Loucy (cell line): ENCODE data around the gene C1orf35.
A peak's percentile ranks its signal among the peaks of the same experiment; 100 is the strongest.

Experiments used
- H2AFZ ChIP-seq: fragments of 200-600 bp; sonication (generic); 2 replicates; pipeline ENCODE4 v1.6.0; 2016; ENCODE audit warnings: antibody characterized with exemption, mild to moderate bottlenecking, low read length, moderate library complexity
- H3F3A ChIP-seq: fragments of 200-600 bp; 2 replicates; pipeline ENCODE4 v1.6.0; 2016; ENCODE audit warnings: antibody characterized with exemption, low read depth, mild to moderate bottlenecking
- H3K27me3 ChIP-seq: fragments of 200-600 bp; sonication (generic); 2 replicates; pipeline ENCODE4 v1.6.1; 2014; ENCODE audit warnings: low read length, mild to moderate bottlenecking; ENCODE audit not compliant: insufficient read depth, poor library complexity, severe bottlenecking
- H3K36me3 ChIP-seq: fragments of 200-600 bp; sonication (generic); 2 replicates; pipeline ENCODE4 v1.6.1; 2016; ENCODE audit warnings: low read length; ENCODE audit not compliant: insufficient read depth
- H3K4me1 ChIP-seq: fragments of 200-600 bp; sonication (generic); 2 replicates; pipeline ENCODE4 v1.5.1; 2014; ENCODE audit warnings: low read length, mild to moderate bottlenecking; ENCODE audit not compliant: insufficient read depth, poor library complexity, severe bottlenecking
- H3K4me2 ChIP-seq: fragments of 200-600 bp; sonication (generic); 2 replicates; pipeline ENCODE4 v1.6.0; 2014; ENCODE audit warnings: antibody characterized with exemption, low read length, low read depth, mild to moderate bottlenecking; ENCODE audit not compliant: poor library complexity, severe bottlenecking
- H3K4me3 ChIP-seq: fragments of 200-600 bp; sonication (generic); 2 replicates; pipeline ENCODE4 v1.5.1; 2014; ENCODE audit warnings: low read length, mild to moderate bottlenecking, mixed read lengths; ENCODE audit not compliant: poor library complexity, severe bottlenecking
- H3K79me2 ChIP-seq: fragments of 200-600 bp; sonication (generic); 2 replicates; pipeline ENCODE4 v1.6.1; 2014; ENCODE audit warnings: low read length; ENCODE audit not compliant: insufficient read depth
- H3K9ac ChIP-seq: fragments of 200-600 bp; sonication (generic); 2 replicates; pipeline ENCODE4 v1.6.0; 2014; ENCODE audit warnings: mild to moderate bottlenecking, low read depth, low read length, moderate library complexity; ENCODE audit not compliant: poor library complexity, severe bottlenecking
- H3K9me2 ChIP-seq: fragments of 200-600 bp; sonication (generic); replicated peaks from 2 replicates; pipeline ENCODE4 v1.6.1; 2016; ENCODE audit warnings: low read depth, low read length, mixed read lengths
- H3K9me3 ChIP-seq: fragments of 200-600 bp; sonication (generic); 2 replicates; pipeline ENCODE4 v1.6.1; 2014; ENCODE audit warnings: mild to moderate bottlenecking, antibody characterized with exemption, low read length, low read depth; ENCODE audit not compliant: insufficient read depth
- H4K20me1 ChIP-seq: fragments of 200-600 bp; sonication (generic); 2 replicates; pipeline ENCODE4 v1.6.0; 2014; ENCODE audit warnings: antibody characterized with exemption, low read length, mild to moderate bottlenecking; ENCODE audit not compliant: insufficient read depth, poor library complexity, severe bottlenecking
- EZH2phosphoT487 ChIP-seq: fragments of 200-600 bp; IDR thresholded peaks from 2 replicates; pipeline ENCODE4 v1.6.1; 2018; ENCODE audit warnings: antibody characterized with exemption, mild to moderate bottlenecking, moderate library complexity, borderline replicate concordance
- TF ChIP-seq, protein P1 (sequence below): fragments of 200-600 bp; sonication (generic); conservative IDR thresholded peaks from 2 replicates; pipeline ENCODE4 v1.5.1; 2014; ENCODE audit warnings: mild to moderate bottlenecking, antibody characterized with exemption, low read length

Gene C1orf35

DNA sequence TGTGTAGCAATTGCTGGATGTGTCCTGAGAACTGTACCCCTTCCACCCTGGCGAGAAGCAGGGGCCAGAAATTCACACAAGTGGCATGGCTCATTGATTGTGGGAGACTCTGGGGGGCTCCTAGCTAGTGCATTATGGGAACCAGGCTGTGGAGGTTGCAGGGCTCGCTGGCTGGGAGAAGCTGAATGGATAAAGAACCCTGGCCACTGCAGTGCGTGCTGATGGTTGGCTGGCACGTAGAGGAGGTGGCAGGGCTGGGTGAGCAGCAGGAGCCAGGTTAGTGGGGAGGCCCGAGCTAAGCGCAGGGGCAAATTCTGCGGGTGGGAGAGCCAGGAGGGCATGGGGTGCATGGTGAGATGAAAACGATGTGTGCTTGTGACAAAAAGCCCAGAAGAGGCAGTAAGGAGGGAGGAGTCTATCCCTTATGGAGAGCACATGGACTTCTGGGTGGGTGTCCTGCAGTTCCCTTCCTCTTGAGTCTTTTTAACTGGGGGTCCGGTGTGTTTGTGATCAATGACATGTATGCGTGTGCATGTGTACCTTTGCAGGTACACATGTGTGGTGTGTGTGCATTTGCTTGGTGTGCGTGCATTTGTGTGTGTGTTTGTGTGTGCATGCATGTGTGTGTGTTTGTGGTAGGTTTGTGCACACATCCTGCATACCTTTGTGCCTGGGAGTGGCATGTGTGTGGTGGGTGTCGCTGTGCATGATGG is 40.5 kb upstream of the C1orf35 start:
- Histone ChIP-seq H3K4me2 (peak overlapping the region; percentile 95), H3K27me3 (no peaks in the 10 kb centered on the region), H3F3A (no peaks in the 10 kb centered on the region), H2AFZ (no peak overlapping the region), H4K20me1 (peaks cover 69% of the 10 kb centered on the region), H3K4me3 (peak overlapping the region; percentile 99), H3K36me3 (peaks cover 9% of the 10 kb centered on the region; the same call in 1 of the 2 replicates), H3K9me2 (no peaks in the 10 kb centered on the region), H3K4me1 (peaks cover 32% of the 10 kb centered on the region), H3K79me2 (peaks cover 72% of the 10 kb centered on the region), H3K9ac (peak overlapping the region; percentile 93), H3K9me3 (no peaks in the 10 kb centered on the region)
- no peak for TF ChIP-seq EZH2phosphoT487
- TF ChIP-seq, protein P1, sequence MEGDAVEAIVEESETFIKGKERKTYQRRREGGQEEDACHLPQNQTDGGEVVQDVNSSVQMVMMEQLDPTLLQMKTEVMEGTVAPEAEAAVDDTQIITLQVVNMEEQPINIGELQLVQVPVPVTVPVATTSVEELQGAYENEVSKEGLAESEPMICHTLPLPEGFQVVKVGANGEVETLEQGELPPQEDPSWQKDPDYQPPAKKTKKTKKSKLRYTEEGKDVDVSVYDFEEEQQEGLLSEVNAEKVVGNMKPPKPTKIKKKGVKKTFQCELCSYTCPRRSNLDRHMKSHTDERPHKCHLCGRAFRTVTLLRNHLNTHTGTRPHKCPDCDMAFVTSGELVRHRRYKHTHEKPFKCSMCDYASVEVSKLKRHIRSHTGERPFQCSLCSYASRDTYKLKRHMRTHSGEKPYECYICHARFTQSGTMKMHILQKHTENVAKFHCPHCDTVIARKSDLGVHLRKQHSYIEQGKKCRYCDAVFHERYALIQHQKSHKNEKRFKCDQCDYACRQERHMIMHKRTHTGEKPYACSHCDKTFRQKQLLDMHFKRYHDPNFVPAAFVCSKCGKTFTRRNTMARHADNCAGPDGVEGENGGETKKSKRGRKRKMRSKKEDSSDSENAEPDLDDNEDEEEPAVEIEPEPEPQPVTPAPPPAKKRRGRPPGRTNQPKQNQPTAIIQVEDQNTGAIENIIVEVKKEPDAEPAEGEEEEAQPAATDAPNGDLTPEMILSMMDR: no peak

DNA sequence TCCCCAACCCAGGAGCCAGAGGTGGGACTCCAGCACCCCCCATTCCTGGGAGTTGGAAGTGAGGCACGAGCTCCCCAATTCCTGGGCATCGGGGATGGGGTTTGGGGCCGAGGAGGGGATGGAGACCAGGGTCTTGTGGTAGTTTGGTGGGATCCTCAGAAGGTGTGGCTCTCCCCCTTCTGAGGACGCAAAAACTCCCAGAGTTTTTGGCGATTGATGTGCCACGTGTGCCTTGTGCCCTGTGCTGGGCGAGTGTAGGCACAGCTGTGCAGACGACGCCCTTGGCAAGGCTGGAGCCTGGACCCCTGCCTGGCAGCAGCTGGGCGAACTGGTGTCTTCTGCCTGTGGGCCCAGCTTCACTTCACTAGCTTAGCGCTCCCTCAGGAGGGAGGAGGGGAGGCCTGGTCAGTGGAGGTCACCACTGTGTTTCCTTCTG is 39.6 kb upstream of the C1orf35 start:
- no peak overlapping the region for H2AFZ ChIP-seq
- no peaks in the 10 kb centered on the region for H3F3A ChIP-seq
- peak overlapping the region; percentile 95 for H3K4me2 ChIP-seq
- peak overlapping the region; percentile 93 for H3K9ac ChIP-seq
- peaks cover 4% of the 10 kb centered on the region; the same call in 1 of the 2 replicates for H3K36me3 ChIP-seq
- H3K4me3 ChIP-seq: peak overlapping the region; percentile 99
- no peaks in the 10 kb centered on the region for H3K27me3 ChIP-seq
- no peaks in the 10 kb centered on the region for H3K9me3 ChIP-seq
- TF ChIP-seq, protein P1: no peak
- TF ChIP-seq EZH2phosphoT487: no peak
- H3K4me1 ChIP-seq: peaks cover 30% of the 10 kb centered on the region
- peaks cover 72% of the 10 kb centered on the region for H3K79me2 ChIP-seq
- H4K20me1 ChIP-seq: peaks cover 62% of the 10 kb centered on the region
- no peaks in the 10 kb centered on the region for H3K9me2 ChIP-seq

DNA sequence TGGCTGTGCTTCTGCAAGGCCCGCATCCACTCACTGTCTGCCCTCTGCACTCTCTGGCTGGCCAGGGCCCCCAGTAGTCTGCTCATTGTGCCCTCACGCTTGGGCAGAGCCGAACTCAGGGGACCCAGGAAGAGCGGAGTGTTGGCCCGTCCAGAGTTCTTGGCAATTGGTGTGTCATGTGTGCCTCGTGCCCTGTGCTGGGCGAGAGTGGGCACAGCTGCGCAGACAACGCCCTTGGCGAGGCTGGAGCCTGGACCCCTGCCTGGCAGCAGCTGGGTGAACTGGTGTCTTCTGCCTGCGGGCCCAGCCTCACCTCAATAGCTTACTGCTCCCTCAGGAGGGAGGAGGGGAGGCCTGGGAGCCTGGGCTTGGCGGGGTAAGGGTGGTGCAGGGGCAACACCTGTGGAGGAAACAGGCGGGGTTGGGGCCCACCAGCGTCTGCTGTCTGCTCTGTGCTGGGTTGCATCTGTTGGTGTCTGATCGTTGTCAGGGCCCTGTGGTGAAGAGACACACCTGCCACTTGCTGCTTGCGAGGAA is 39.1 kb upstream of the C1orf35 start:
- no peaks in the 10 kb centered on the region for H3K9me3 ChIP-seq
- peaks cover 62% of the 10 kb centered on the region for H4K20me1 ChIP-seq
- TF ChIP-seq EZH2phosphoT487: no peak
- TF ChIP-seq, protein P1: no peak
- no peaks in the 10 kb centered on the region; the same call in 1 of the 2 replicates for H3K36me3 ChIP-seq
- peak overlapping the region; percentile 93 for H3K9ac ChIP-seq
- H3K79me2 ChIP-seq: peaks cover 70% of the 10 kb centered on the region
- peaks cover 31% of the 10 kb centered on the region for H3K4me1 ChIP-seq
- H3K9me2 ChIP-seq: no peaks in the 10 kb centered on the region
- no peak overlapping the region for H2AFZ ChIP-seq
- no peaks in the 10 kb centered on the region for H3F3A ChIP-seq
- peak overlapping the region; percentile 95 for H3K4me2 ChIP-seq
- no peaks in the 10 kb centered on the region for H3K27me3 ChIP-seq
- H3K4me3 ChIP-seq: peak overlapping the region; percentile 99
